Coronary artery (tissue), 2 donors: Measurements from ENCODE around the gene GABBR2.
A peak's percentile ranks its signal among the peaks of the same experiment; 100 is the strongest.

Source experiments
- DNase-seq: peaks from one replicate; pipeline ENCODE4 v3.0.0-alpha.2; 2017; ENCODE audit warnings: low spot score
- H3K27ac ChIP-seq, 2 donors: fragments of 200-600 bp; sonication (generic); one replicate each; pipeline ENCODE4 v1.5.1; 2016 to 2019
- H3K4me3 ChIP-seq: fragments of 200-600 bp; sonication (generic); 2 replicates; pipeline ENCODE4 v1.5.1; 2016; ENCODE audit warnings: mild to moderate bottlenecking, moderate library complexity
- CTCF ChIP-seq: fragments of 200-600 bp; sonication (generic); IDR thresholded peaks from one replicate; pipeline ENCODE4 v1.5.1; 2019; ENCODE audit warnings: antibody characterized with exemption

GABBR2 gene

GRCh38 chr9:98323051-98323830 is 385.5 kb downstream of the GABBR2 start:
- peak; percentile 57 for DNase-seq
- no peak for TF ChIP-seq CTCF
- H3K4me3 ChIP-seq: no peak overlapping the region
- H3K27ac ChIP-seq: no peak overlapping the region

- Histone ChIP-seq H3K27ac (no peak overlapping the region), H3K4me3 (no peak overlapping the region)
- TF ChIP-seq CTCF: no peak
- DNase-seq: peak; percentile 53
These were observed 387.5 kb downstream of the GABBR2 start for GRCh38 chr9:98321269-98321668.

GRCh38 chr9:98318834-98319478 is 389.8 kb downstream of the GABBR2 start:
- no peak overlapping the region for H3K4me3 ChIP-seq
- DNase-seq: no peak
- no peak for TF ChIP-seq CTCF
- no peak overlapping the region for H3K27ac ChIP-seq

- Histone ChIP-seq H3K4me3 (no peak overlapping the region), H3K27ac (no peak overlapping the region)
- TF ChIP-seq CTCF: no peak
- no peak for DNase-seq
These were observed 390.5 kb downstream of the GABBR2 start for GRCh38 chr9:98318041-98318790.

- DNase-seq: no peak
- no peak overlapping the region for H3K4me3 ChIP-seq
- no peak overlapping the region for H3K27ac ChIP-seq
- no peak for TF ChIP-seq CTCF
These were observed 391.4 kb downstream of the GABBR2 start for GRCh38 chr9:98317134-98317857.

- H3K4me3 ChIP-seq: no peak overlapping the region
- H3K27ac ChIP-seq: no peak overlapping the region
- TF ChIP-seq CTCF: no peak
- no peak for DNase-seq
These were observed 392.1 kb downstream of the GABBR2 start for GRCh38 chr9:98316445-98317133.
